Astrocyte of the cerebellum (primary cell): ENCODE results near the gene PLAGL1.
"Not testable (repeated sequence)": the region's sequence is repeated elsewhere in the genome, so short reads cannot be mapped to it uniquely, and the experiment has no call there.

ENCODE experiments used
- DNase-seq: peaks from one replicate; pipeline ENCODE4 v3.0.0-alpha.2; 2011; ENCODE audit warnings: low read depth
- H3K4me3 ChIP-seq: 2 replicates; pipeline ENCODE4 v1.5.1; 2011; ENCODE audit warnings: mild to moderate bottlenecking, low read depth, low read length, moderate library complexity
- in situ Hi-C: cut with HindIII; loops from 2 replicates; pipeline ENCODE4 v1.10.0; 2017; ENCODE audit warnings: low sequenced_read_pairs
- TF ChIP-seq, protein P1 (sequence below): IDR thresholded peaks from 2 replicates; pipeline ENCODE4 v1.5.1; 2012; ENCODE audit warnings: low read length, low read depth, moderate library complexity, mild to moderate bottlenecking; ENCODE audit errors: missing control alignments

The PLAGL1 gene

DNA sequence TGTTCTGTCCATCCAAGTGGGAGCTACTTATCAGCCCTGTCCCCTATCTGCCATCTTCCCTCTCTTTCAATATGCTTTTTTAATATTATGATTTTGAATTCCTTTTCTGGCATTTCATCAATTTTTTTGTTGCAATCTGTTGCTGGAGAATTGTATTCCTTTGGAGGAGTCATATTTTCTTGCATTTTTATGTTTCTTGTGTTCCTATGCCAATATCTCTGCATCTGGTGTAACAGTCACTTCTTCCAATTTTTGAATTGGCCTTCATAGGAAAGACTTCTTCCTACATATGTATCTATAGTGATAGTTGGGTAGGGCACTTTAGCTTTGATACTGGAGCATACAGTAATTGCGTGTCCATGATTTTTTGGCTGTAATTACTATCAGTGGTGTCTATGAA lies 73.7 kb downstream of the PLAGL1 start:
- no peak for DNase-seq
- in situ Hi-C loops = no loop called here
- no peak overlapping the region for H3K4me3 ChIP-seq
- TF ChIP-seq, protein P1, sequence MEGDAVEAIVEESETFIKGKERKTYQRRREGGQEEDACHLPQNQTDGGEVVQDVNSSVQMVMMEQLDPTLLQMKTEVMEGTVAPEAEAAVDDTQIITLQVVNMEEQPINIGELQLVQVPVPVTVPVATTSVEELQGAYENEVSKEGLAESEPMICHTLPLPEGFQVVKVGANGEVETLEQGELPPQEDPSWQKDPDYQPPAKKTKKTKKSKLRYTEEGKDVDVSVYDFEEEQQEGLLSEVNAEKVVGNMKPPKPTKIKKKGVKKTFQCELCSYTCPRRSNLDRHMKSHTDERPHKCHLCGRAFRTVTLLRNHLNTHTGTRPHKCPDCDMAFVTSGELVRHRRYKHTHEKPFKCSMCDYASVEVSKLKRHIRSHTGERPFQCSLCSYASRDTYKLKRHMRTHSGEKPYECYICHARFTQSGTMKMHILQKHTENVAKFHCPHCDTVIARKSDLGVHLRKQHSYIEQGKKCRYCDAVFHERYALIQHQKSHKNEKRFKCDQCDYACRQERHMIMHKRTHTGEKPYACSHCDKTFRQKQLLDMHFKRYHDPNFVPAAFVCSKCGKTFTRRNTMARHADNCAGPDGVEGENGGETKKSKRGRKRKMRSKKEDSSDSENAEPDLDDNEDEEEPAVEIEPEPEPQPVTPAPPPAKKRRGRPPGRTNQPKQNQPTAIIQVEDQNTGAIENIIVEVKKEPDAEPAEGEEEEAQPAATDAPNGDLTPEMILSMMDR = no peak

GRCh38 chr6:143929975-143930374 lies 78.1 kb downstream of the PLAGL1 start:
- H3K4me3 ChIP-seq = no peak overlapping the region
- DNase-seq = no peak
- in situ Hi-C loops = no loop called here
- TF ChIP-seq, protein P1 = no peak

GRCh38 chr6:143928853-143929252 lies 79.2 kb downstream of the PLAGL1 start:
- DNase-seq = no peak
- in situ Hi-C loops = no loop called here
- H3K4me3 ChIP-seq = no peak overlapping the region
- TF ChIP-seq, protein P1 = no peak

GRCh38 chr6:143917026-143917425 lies 91.0 kb downstream of the PLAGL1 start:
- DNase-seq, in situ Hi-C loops, H3K4me3 ChIP-seq: not testable (repeated sequence)

- H3K4me3 ChIP-seq = no peak overlapping the region
- DNase-seq = no peak
- TF ChIP-seq, protein P1 = no peak
- in situ Hi-C loops = no loop called here
These were observed 95.4 kb downstream of the PLAGL1 start for GRCh38 chr6:143912671-143913070.

GRCh38 chr6:143911028-143911427 lies 97.0 kb downstream of the PLAGL1 start:
- H3K4me3 ChIP-seq = no peak overlapping the region
- no peak for DNase-seq
- TF ChIP-seq, protein P1 = no peak
- in situ Hi-C loops = no loop called here

DNA sequence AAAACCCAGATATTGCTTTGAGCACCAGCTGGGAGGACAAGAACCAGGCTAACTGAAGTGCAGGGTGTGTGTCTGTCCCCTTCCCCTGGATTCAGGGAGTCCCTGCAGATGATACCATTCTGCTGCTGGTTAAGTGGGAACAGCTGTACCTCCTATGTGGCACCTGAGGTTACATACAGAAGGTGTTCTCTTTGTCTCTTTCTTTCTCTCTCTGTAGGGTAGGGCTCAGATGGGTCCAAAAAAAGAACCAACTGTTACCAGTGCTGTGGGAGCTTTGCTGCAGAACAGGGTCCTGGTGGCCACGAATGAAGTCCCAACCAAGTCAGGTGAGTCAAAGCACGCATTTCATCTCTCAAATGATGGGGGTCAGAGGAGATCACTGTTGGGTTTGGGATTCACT lies 105.2 kb downstream of the PLAGL1 start:
- H3K4me3 ChIP-seq = no peak overlapping the region
- DNase-seq = no peak
- in situ Hi-C loops = no loop called here
- TF ChIP-seq, protein P1 = no peak
